SK-N-SH treated with all-trans-retinoic acid at 6 μM for 48 hours (cell line): ENCODE data around the gene FARP1.

Source experiments
- PPARA ChIP-seq: fragments of 250-450 bp; sonication (Bioruptor Pico); IDR thresholded peaks from 2 replicates; pipeline ENCODE4 v1.5.0; 2020; ENCODE audit warnings: mild to moderate bottlenecking, borderline replicate concordance
- RARB ChIP-seq: fragments of 250-450 bp; sonication (Bioruptor Pico); IDR thresholded peaks from 2 replicates; pipeline ENCODE4 v1.8.0; 2021; ENCODE audit warnings: mild to moderate bottlenecking, moderate library complexity
- TOX ChIP-seq: fragments of 250-450 bp; sonication (Bioruptor Pico); IDR thresholded peaks from 2 replicates; pipeline ENCODE4 v1.8.0; 2021; ENCODE audit warnings: mild to moderate bottlenecking, moderate library complexity, borderline replicate concordance
- ZFP3 ChIP-seq: fragments of 250-450 bp; sonication (Bioruptor Pico); IDR thresholded peaks from 2 replicates; pipeline ENCODE4 v1.5.0; 2020; ENCODE audit warnings: mild to moderate bottlenecking, moderate library complexity
- ZNF8 ChIP-seq: fragments of 450-650 bp; formaldehyde crosslinking; IDR thresholded peaks from 2 replicates; pipeline ENCODE4 v1.5.0; 2020; ENCODE audit warnings: mild to moderate bottlenecking, moderate library complexity

DNA sequence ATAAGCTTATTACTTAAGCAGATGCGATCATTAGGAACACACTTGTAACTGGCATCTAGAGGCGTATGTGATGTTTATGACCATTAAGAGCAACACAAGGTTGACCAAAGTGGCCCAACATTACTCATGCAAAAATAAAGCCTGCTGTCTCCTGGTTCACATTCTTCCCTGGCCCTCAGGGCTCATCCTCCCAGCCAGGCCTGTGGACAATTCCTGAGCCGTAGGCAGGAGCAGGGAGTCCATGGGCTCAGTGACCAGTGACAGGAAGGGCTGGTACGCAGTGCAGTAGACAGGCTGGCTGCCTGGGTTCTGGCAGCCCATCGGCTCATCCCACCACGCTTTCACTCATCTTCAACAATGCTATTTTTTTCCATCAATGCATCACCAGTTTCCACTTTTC, 328.0 kb downstream of the FARP1 start:
- no peak for TF ChIP-seq PPARA (CRISPR knock-in tag)
- no peak for TF ChIP-seq ZNF8 (CRISPR knock-in tag)
- TF ChIP-seq TOX (CRISPR knock-in tag) = no peak
- TF ChIP-seq ZFP3 (CRISPR knock-in tag) = no peak
- no peak for TF ChIP-seq RARB
